HFF-Myc (cell line): ENCODE results near the gene NANOS3.
"Not testable (repeated sequence)": the region's sequence is repeated elsewhere in the genome, so short reads cannot be mapped to it uniquely, and the experiment has no call there.

Experiments used
- DNase-seq: peaks from one replicate; pipeline ENCODE4 v3.0.0-alpha.2; 2011; ENCODE audit warnings: low read depth; ENCODE audit errors: extremely low read depth
- H3K4me3 ChIP-seq: replicated peaks from 2 replicates; pipeline ENCODE4 v1.5.1; 2011; ENCODE audit warnings: low read depth, mild to moderate bottlenecking, control low read depth, low read length
- TF ChIP-seq, protein P1 (sequence below): IDR thresholded peaks from 2 replicates; pipeline ENCODE4 v1.5.1; 2012; ENCODE audit warnings: mild to moderate bottlenecking, low read depth, low read length, control low read depth; ENCODE audit errors: missing control alignments

The NANOS3 gene

GRCh38 chr19:13913352-13913751 lies 36.4 kb downstream of the NANOS3 start:
- TF ChIP-seq, protein P1, sequence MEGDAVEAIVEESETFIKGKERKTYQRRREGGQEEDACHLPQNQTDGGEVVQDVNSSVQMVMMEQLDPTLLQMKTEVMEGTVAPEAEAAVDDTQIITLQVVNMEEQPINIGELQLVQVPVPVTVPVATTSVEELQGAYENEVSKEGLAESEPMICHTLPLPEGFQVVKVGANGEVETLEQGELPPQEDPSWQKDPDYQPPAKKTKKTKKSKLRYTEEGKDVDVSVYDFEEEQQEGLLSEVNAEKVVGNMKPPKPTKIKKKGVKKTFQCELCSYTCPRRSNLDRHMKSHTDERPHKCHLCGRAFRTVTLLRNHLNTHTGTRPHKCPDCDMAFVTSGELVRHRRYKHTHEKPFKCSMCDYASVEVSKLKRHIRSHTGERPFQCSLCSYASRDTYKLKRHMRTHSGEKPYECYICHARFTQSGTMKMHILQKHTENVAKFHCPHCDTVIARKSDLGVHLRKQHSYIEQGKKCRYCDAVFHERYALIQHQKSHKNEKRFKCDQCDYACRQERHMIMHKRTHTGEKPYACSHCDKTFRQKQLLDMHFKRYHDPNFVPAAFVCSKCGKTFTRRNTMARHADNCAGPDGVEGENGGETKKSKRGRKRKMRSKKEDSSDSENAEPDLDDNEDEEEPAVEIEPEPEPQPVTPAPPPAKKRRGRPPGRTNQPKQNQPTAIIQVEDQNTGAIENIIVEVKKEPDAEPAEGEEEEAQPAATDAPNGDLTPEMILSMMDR = no peak
- DNase-seq = no peak

DNA sequence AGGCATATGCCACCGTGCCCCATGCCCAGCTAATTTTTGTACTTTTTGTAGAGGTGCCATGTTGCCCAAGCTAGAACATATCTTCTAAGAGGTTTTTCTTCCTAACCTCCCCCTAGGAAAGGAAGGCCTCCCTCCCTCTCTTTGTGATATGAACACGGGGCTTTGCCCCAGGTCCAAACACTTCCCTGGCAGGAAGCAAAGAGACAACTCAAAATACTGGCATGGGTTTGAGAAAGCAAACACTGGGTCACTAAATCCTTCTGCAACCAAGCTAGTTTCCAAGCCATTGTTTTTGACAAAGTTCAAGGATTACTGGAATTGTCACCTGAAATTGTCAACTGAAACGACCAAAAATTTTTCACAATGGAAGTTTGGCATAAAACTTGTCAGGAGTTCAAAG lies 37.8 kb downstream of the NANOS3 start:
- no peak for DNase-seq
- TF ChIP-seq, protein P1 = no peak
- no peak overlapping the region for H3K4me3 ChIP-seq

More at GRCh38 chr19:13913352-13913751, 36.4 kb downstream of the NANOS3 start:
- no peak overlapping the region for H3K4me3 ChIP-seq

GRCh38 chr19:13917888-13918406 lies 41.0 kb downstream of the NANOS3 start:
- TF ChIP-seq, protein P1 = no peak
- no peak overlapping the region for H3K4me3 ChIP-seq

GRCh38 chr19:13918726-13919411 lies 41.9 kb downstream of the NANOS3 start:
- TF ChIP-seq, protein P1 = no peak
- H3K4me3 ChIP-seq = no peak overlapping the region
- no peak for DNase-seq

More at GRCh38 chr19:13917888-13918406, 41.0 kb downstream of the NANOS3 start:
- no peak for DNase-seq

DNA sequence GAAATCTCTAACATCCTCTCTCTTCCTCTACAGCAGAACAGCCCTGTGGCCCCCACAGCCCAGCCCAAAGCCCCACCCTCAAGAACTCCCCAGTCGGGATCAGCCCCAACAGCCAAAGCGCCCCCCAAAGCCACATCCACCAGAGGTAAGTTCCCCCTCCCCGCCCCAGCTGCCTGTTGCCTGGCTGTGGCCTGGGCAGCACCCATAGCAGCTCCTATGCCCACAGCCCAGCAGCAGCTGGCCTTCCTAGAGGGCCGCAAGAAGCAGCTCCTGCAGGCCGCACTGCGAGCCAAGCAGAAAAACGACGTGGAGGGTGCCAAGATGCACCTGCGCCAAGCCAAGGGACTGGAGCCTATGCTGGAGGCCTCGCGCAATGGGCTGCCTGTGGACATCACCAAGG lies 43.6 kb downstream of the NANOS3 start:
- DNase-seq = no peak
- H3K4me3 ChIP-seq = no peak overlapping the region
- TF ChIP-seq, protein P1 = no peak

- no peak for DNase-seq
- TF ChIP-seq, protein P1 = no peak
- no peak overlapping the region for H3K4me3 ChIP-seq
These were observed 44.2 kb downstream of the NANOS3 start for GRCh38 chr19:13920940-13921747.

DNA sequence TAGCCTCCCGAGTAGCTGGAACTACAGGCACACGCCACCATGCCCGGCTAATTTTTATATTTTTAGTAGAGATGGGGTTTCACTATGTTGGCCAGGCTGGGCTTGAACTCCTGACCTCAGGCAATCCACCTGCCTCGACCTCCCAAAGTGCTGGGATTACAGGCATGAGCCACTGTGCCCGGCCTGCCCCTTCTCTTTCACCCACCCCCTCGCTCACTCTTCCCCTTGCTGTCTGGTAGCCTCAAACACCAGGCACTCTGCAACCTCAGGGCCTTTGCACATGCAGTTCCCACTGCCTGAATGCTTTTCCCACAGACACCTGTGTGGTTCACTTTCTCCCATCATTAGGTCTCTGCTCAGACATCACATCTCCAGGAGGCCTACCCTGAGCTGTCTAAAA lies 45.2 kb downstream of the NANOS3 start:
- DNase-seq, H3K4me3 ChIP-seq: not testable (repeated sequence)
